Transverse colon (tissue), 4 donors: Measurements from ENCODE around the gene MGARP.

Source experiments
- POLR2A ChIP-seq: fragments of 450-650 bp; IDR thresholded peaks from one replicate; pipeline ENCODE4 v1.6.1; 2016; ENCODE audit warnings: antibody characterized with exemption, mild to moderate bottlenecking, moderate library complexity
- POLR2AphosphoS5 ChIP-seq, 3 donors: sonication (generic); formaldehyde crosslinking; IDR thresholded peaks; one replicate each; pipeline ENCODE4 v1.6.1; 2016; ENCODE audit warnings: antibody characterized with exemption in 3 of 3
- TF ChIP-seq, protein P1 (sequence below), 5 experiments: fragments of 200-600 bp in 3 of 5; fragments of 450-650 bp in 2 of 5; sonication (generic) in 3 of 5; IDR thresholded peaks; 1 replicate in 2 of 5; 2 replicates in 3 of 5; pipeline ENCODE4 v1.5.1; 2016 to 2017; ENCODE audit warnings: antibody characterized with exemption in 5 of 5, inconsistent platforms in 3 of 5, mild to moderate bottlenecking in 2 of 5, moderate library complexity in 1 of 5

DNA sequence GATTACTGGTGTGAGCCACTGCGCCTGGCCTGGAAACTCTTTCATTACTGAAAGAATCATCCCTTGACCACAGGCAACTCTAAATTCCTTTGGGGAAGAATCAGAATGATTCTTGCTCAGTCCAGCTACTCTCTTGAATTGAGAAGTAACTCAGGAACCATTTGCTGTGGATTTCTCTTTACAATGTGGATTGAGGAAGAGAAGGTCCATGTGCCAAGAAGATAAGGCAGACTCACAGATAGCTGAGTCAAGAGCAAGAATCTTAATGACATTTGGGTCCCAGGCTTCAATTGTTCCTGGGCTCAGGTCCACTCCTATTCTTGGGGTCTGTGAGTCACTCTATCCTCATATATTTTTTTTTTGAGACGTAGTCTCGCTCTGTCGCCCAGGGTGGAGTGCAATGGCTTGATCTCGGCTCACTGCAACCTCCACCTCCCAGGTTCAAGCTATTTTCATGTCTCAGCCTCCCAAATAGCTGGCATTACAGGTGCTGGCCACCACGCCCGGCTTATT is 6.2 kb upstream of the MGARP start:
- TF ChIP-seq, protein P1, sequence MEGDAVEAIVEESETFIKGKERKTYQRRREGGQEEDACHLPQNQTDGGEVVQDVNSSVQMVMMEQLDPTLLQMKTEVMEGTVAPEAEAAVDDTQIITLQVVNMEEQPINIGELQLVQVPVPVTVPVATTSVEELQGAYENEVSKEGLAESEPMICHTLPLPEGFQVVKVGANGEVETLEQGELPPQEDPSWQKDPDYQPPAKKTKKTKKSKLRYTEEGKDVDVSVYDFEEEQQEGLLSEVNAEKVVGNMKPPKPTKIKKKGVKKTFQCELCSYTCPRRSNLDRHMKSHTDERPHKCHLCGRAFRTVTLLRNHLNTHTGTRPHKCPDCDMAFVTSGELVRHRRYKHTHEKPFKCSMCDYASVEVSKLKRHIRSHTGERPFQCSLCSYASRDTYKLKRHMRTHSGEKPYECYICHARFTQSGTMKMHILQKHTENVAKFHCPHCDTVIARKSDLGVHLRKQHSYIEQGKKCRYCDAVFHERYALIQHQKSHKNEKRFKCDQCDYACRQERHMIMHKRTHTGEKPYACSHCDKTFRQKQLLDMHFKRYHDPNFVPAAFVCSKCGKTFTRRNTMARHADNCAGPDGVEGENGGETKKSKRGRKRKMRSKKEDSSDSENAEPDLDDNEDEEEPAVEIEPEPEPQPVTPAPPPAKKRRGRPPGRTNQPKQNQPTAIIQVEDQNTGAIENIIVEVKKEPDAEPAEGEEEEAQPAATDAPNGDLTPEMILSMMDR (IDR thresholded peaks at IDR 0.05): no peak
- TF ChIP-seq POLR2AphosphoS5 (IDR thresholded peaks at IDR 0.05) (no peak), POLR2A (no peak)
